ENCODE results near the gene YIPF2.

DNA sequence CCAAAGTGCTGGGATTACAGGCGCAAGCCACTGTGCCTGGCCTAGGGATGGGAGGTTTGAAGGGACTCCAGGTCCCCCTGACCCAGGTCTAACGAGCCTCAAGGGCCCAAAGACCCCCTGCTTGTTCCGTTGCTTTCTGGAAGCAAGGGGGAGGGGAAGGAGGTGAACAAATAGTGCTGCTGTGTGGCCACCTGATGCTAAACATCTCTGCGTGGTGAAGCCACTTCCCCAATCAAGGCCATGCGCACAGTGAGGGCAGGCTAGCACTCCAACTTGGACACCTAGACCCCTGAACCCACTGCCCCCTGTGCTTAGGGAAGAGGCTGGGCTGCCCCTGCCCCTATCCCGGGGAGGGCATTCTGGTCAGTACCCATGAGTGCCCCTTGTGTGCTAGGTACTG lies 33.1 kb downstream of the YIPF2 start:
- no peak for TF ChIP-seq TAF1 (IDR thresholded peaks at IDR 0.05; ENCODE audit: low read depth, low read length)
- no peak for TF ChIP-seq POLR2A (IDR thresholded peaks at IDR 0.05; ENCODE audit: low read depth, low read length)
- no peak for TF ChIP-seq POLR2AphosphoS5 (IDR thresholded peaks at IDR 0.05; ENCODE audit: low read depth, low read length)
